Fibroblast of lung (primary cell): ENCODE data around the gene TOPBP1. TPM values are rescaled to one million over a fixed set of nuclear protein-coding genes. Genes with fewer than 3 reads are reported as not detected.

ENCODE experiments used
- DNase-seq, 2 donors: peaks; one replicate each; pipeline versions ENCODE4 v3.0.0 to v3.0.0-alpha.2; 2010; ENCODE audit warnings: low read depth in 2 of 2
- H2AFZ ChIP-seq: 2 replicates; pipeline ENCODE4 v1.5.1; 2012; ENCODE audit warnings: low read length, control low read depth, inconsistent platforms
- H3K27ac ChIP-seq: 2 replicates; pipeline ENCODE4 v1.5.1; 2011; ENCODE audit warnings: low read length, control low read depth; ENCODE audit not compliant: insufficient read depth
- H3K27me3 ChIP-seq: 2 replicates; pipeline ENCODE4 v1.5.1; 2011; ENCODE audit warnings: mild to moderate bottlenecking, low read length; ENCODE audit not compliant: control insufficient read depth, insufficient read depth
- H3K36me3 ChIP-seq: 2 replicates; pipeline ENCODE4 v1.5.1; 2011; ENCODE audit warnings: low read length; ENCODE audit not compliant: control insufficient read depth, insufficient read depth
- H3K4me1 ChIP-seq: 2 replicates; pipeline ENCODE4 v1.5.1; 2011; ENCODE audit warnings: low read length; ENCODE audit not compliant: control insufficient read depth, insufficient read depth; ENCODE audit errors: extremely low read depth
- H3K4me2 ChIP-seq: 2 replicates; pipeline ENCODE4 v1.5.1; 2011; ENCODE audit warnings: low read length, control low read depth; ENCODE audit not compliant: insufficient read depth; ENCODE audit errors: extremely low read depth
- H3K4me3 ChIP-seq, 4 experiments: fragments of 200-600 bp in 1 of 4; sonication (generic) in 1 of 4; replicated peaks in 1 of 4; 2 replicates each; pipeline ENCODE4 v1.5.1; 2011 to 2016; ENCODE audit warnings: low read length in 4 of 4, low read depth in 3 of 4, mild to moderate bottlenecking in 3 of 4, control low read depth in 2 of 4, inconsistent platforms in 1 of 4, mixed read lengths in 1 of 4; ENCODE audit not compliant: insufficient read depth in 1 of 4; ENCODE audit errors: control extremely low read depth in 1 of 4
- H3K79me2 ChIP-seq: 2 replicates; pipeline ENCODE4 v1.5.1; 2012; ENCODE audit warnings: mild to moderate bottlenecking, low read length, inconsistent platforms; ENCODE audit not compliant: control insufficient read depth, insufficient read depth
- H3K9ac ChIP-seq: 2 replicates; pipeline ENCODE4 v1.5.1; 2011; ENCODE audit warnings: mild to moderate bottlenecking, low read length, control low read depth; ENCODE audit not compliant: insufficient read depth
- H3K9me3 ChIP-seq: 2 replicates; pipeline ENCODE4 v1.5.1; 2012; ENCODE audit warnings: low read depth, low read length; ENCODE audit not compliant: control insufficient read depth, insufficient read depth
- H4K20me1 ChIP-seq: 2 replicates; pipeline ENCODE4 v1.5.1; 2011; ENCODE audit warnings: low read length; ENCODE audit not compliant: control insufficient read depth, insufficient read depth; ENCODE audit errors: extremely low read depth
- EZH2 ChIP-seq: IDR thresholded peaks from 2 replicates; pipeline ENCODE4 v1.5.1; 2012; ENCODE audit warnings: low read length, control low read depth, mild to moderate bottlenecking; ENCODE audit errors: missing control alignments
- polyA plus RNA-seq, 2 donors: library from polyadenylated mRNA; depleted of rRNA in 1 of 2; stranded (reverse) in 1 of 2; unstranded in 1 of 2; fragments of >200 nt; gene quantifications; 2 replicates each; pipeline ENCODE4 v1.2.1, GENCODE V29; 2011 to 2012; ENCODE audit warnings: missing spikeins in 1 of 2
- total RNA-seq: library from RNA; depleted of rRNA; stranded (reverse); fragments of >200 nt; gene quantifications from 2 replicates; pipeline ENCODE4 v1.2.1, GENCODE V29; 2014
- TF ChIP-seq, protein P1 (sequence below), 2 donors: IDR thresholded peaks in 1 of 2; conservative IDR thresholded peaks in 1 of 2; 1 replicate in 1 of 2; 2 replicates in 1 of 2; pipeline ENCODE4 v1.5.1; 2011 to 2012; ENCODE audit warnings: low read length in 2 of 2, control low read depth in 1 of 2, inconsistent platforms in 1 of 2, low read depth in 1 of 2, mild to moderate bottlenecking in 1 of 2

TOPBP1 gene
- total and polyA plus RNA-seq, 2 donors (not counting 1 experiment from before 2014, with no cell fraction given) = 15.2 to 20.8 TPM

DNA sequence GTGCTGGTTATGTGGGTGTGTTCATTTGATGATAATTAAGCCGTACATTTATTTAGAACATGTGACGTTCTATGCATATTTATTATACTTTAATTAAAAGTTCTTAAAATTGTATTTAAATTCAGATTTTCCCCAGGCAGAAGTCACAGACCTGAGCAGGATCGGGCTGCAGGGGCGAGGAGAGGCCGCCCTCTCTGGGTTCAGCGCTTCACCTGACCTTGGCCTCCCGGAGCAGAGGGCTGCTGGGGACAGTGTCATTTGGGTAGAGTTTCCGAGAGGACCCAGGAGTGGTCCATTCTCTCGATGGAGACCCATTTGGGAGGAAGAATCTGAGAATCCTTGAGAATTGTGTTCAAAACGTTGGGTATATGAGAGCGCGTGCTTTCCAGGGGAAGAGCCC lies 12.0 kb upstream of the TOPBP1 start:
- Histone ChIP-seq H3K4me3 (no peak overlapping the region), H3K4me2 (no peak overlapping the region), H3K9ac (no peak overlapping the region), H3K27me3 (peaks cover 29% of the 10 kb centered on the region), H3K36me3 (no peaks in the 10 kb centered on the region), H3K27ac (no peak overlapping the region), H3K79me2 (no peaks in the 10 kb centered on the region), H2AFZ (no peak overlapping the region), H3K4me1 (no peaks in the 10 kb centered on the region), H3K9me3 (no peaks in the 10 kb centered on the region), H4K20me1 (no peaks in the 10 kb centered on the region)
- no peak for TF ChIP-seq EZH2
- TF ChIP-seq, protein P1, sequence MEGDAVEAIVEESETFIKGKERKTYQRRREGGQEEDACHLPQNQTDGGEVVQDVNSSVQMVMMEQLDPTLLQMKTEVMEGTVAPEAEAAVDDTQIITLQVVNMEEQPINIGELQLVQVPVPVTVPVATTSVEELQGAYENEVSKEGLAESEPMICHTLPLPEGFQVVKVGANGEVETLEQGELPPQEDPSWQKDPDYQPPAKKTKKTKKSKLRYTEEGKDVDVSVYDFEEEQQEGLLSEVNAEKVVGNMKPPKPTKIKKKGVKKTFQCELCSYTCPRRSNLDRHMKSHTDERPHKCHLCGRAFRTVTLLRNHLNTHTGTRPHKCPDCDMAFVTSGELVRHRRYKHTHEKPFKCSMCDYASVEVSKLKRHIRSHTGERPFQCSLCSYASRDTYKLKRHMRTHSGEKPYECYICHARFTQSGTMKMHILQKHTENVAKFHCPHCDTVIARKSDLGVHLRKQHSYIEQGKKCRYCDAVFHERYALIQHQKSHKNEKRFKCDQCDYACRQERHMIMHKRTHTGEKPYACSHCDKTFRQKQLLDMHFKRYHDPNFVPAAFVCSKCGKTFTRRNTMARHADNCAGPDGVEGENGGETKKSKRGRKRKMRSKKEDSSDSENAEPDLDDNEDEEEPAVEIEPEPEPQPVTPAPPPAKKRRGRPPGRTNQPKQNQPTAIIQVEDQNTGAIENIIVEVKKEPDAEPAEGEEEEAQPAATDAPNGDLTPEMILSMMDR (conservative IDR thresholded peaks at IDR 0.05 in 1 of 2, IDR thresholded peaks at IDR 0.05 in 1 of 2; ENCODE audit: low read depth in 1 of 2, low read length in 2 of 2) = no peak
- DNase-seq = no peak

DNA sequence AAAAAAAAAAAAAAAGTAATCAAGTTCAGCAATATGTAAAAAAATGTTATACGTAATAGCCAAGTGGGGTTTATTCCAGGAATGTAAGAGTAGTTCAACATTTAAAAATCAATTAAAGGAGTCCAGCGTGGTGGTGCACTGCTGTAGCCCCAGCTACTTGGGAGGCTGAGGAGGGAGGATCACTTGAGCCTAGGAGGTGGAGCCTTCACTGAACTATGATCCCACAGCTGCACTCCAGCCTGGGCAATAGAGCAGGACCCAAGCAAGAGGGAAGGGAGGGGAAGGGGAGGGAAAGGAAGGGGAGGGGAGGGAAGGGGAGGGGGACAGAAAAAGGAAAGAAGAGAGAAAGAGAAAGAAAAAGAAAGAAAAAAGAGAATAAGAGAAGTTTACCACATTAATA lies 10.7 kb upstream of the TOPBP1 start:
- Histone ChIP-seq H3K79me2 (no peaks in the 10 kb centered on the region), H3K27me3 (peaks cover 29% of the 10 kb centered on the region), H3K4me1 (no peaks in the 10 kb centered on the region), H3K27ac (no peak overlapping the region), H3K4me3 (no peak overlapping the region), H4K20me1 (no peaks in the 10 kb centered on the region), H3K9me3 (no peaks in the 10 kb centered on the region), H3K9ac (no peak overlapping the region), H3K36me3 (no peaks in the 10 kb centered on the region), H2AFZ (no peak overlapping the region), H3K4me2 (no peak overlapping the region)
- DNase-seq = no peak
- TF ChIP-seq, protein P1 (conservative IDR thresholded peaks at IDR 0.05 in 1 of 2, IDR thresholded peaks at IDR 0.05 in 1 of 2; ENCODE audit: low read depth in 1 of 2, low read length in 2 of 2) = no peak
- TF ChIP-seq EZH2 = no peak

DNA sequence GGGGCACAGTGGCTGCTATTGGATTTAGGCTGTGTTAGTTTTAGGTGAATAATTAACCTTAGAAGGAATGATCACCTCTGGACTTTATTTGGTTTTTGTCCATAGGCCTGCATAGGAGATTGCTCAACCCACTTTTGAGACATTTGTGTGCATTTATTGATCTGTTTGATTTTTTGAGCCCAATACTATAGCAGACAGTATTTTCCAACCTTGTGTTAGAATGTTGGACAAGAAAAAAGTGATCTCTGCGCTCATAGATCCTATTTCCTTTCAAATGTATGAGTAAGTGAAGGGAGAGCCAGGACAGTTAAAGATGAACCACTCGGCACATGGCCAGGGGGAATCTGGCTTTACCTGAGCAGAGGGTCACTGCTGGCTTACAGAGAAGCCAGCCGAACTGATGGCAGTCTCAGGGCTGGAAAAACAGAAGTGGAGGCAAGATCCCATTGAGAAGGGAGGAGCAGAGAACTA lies 8.8 kb upstream of the TOPBP1 start:
- DNase-seq = no peak

More for the DNA sequence above, 8.8 kb upstream of the TOPBP1 start:
- Histone ChIP-seq H3K79me2 (no peaks in the 10 kb centered on the region), H3K27ac (no peak overlapping the region), H3K9ac (no peak overlapping the region), H3K27me3 (peaks cover 21% of the 10 kb centered on the region), H2AFZ (no peak overlapping the region), H3K4me2 (no peak overlapping the region), H3K36me3 (no peaks in the 10 kb centered on the region), H3K4me1 (no peaks in the 10 kb centered on the region), H4K20me1 (no peaks in the 10 kb centered on the region), H3K4me3 (no peak overlapping the region), H3K9me3 (no peaks in the 10 kb centered on the region)
- TF ChIP-seq, protein P1 (conservative IDR thresholded peaks at IDR 0.05 in 1 of 2, IDR thresholded peaks at IDR 0.05 in 1 of 2; ENCODE audit: low read depth in 1 of 2, low read length in 2 of 2) = no peak
- TF ChIP-seq EZH2 = no peak
